ENCODE results near the gene NUDT13. TPM values are rescaled to one million over a fixed set of nuclear protein-coding genes. Genes with fewer than 3 reads are reported as not detected.

NUDT13 gene
- total RNA-seq, 1 donor from 2014 or later, result 3.6 TPM

DNA sequence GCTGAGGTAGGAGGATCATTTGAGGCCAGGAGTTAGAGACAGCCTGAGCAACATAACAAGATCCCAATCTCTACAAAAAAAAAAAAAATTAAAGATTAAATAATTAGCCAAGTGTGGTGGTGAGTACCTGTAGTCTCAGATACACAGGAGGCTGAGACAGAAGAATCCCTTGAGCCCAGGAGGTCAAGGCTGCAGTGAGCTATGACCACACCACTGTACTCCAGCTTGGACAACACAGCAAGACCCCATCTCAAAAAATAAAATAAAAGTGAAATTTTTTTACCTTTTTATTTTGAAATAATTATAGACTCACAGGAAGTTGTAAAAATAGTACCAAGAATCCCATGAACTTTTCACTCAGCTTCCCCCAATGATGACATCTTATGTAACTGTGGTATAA lies 62.6 kb downstream of the NUDT13 start:
- no peak for DNase-seq (ENCODE audit: low read depth)
- TF ChIP-seq, protein P1, sequence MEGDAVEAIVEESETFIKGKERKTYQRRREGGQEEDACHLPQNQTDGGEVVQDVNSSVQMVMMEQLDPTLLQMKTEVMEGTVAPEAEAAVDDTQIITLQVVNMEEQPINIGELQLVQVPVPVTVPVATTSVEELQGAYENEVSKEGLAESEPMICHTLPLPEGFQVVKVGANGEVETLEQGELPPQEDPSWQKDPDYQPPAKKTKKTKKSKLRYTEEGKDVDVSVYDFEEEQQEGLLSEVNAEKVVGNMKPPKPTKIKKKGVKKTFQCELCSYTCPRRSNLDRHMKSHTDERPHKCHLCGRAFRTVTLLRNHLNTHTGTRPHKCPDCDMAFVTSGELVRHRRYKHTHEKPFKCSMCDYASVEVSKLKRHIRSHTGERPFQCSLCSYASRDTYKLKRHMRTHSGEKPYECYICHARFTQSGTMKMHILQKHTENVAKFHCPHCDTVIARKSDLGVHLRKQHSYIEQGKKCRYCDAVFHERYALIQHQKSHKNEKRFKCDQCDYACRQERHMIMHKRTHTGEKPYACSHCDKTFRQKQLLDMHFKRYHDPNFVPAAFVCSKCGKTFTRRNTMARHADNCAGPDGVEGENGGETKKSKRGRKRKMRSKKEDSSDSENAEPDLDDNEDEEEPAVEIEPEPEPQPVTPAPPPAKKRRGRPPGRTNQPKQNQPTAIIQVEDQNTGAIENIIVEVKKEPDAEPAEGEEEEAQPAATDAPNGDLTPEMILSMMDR (conservative IDR thresholded peaks at IDR 0.05; ENCODE audit: low read depth, low read length), result no peak
- H3K4me3 ChIP-seq (ENCODE audit: low read depth, low read length), result no peak overlapping the region

DNA sequence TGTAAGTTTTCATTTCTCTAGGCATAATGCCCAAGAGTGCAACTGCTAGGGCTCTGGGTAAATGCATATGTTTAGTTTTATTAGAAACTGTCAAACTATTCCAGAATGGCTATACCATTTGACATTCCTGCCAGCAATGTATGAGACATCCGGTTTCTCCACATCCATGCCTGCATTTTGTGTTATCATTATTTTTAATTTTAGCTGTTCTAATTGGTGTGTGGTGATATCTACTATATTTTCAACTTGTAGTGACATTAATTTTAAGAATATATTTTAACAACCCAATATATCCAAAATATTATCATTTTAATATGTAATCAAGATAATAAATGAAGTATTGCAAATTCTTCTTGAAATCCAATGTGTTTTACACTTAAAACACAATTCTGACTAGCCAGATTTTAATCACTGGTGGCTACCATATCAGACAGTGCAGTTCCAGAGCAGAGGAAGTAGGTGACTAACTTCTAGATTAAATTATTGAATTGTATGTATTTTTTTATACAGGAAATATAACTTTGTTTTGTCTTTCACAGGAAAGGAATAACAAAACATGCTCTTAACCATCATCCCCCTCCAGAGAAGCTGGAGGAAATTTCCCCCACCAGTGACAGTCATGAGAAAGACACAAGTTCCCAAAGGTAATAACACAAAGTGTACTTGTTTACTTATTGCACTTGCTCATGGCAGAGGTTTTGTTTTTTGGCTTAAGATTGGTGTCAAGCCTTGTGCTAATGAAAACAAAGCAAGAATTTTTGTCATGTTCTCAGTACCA lies 64.1 kb downstream of the NUDT13 start:
- no peak overlapping the region for H3K4me3 ChIP-seq (ENCODE audit: low read depth, low read length)
- TF ChIP-seq, protein P1 (conservative IDR thresholded peaks at IDR 0.05; ENCODE audit: low read depth, low read length), result no peak
- no peak for DNase-seq (ENCODE audit: low read depth)

Other genes with a start within 250 kb of the NUDT13 start
- 0.29 TPM in 1 of 2 replicates, not detected in the other for gene OIT3, start 216.7 kb upstream of the NUDT13 start, total RNA-seq
- not detected in 2 replicates for gene PLA2G12B, start 155.6 kb upstream of the NUDT13 start, total RNA-seq
- 22.6 and 116 TPM in 2 replicates for gene P4HA1, start 13.6 kb upstream of the NUDT13 start, total RNA-seq
- gene ECD, start 57.6 kb downstream of the NUDT13 start, total RNA-seq, result 26.0 and 38.8 TPM in 2 replicates
- 4.3 and 8.4 TPM in 2 replicates for gene FAM149B1, start 57.7 kb downstream of the NUDT13 start, total RNA-seq
- 69.0 and 96.4 TPM in 2 replicates for gene DNAJC9, start 136.8 kb downstream of the NUDT13 start, total RNA-seq
- gene MRPS16, start 142.2 kb downstream of the NUDT13 start, total RNA-seq, result 51.1 and 86.9 TPM in 2 replicates
- 0.14 and 0.98 TPM in 2 replicates for gene CFAP70, start 248.4 kb downstream of the NUDT13 start, total RNA-seq

Data from epithelial cell of proximal tubule (primary cell).